HG02981 (cell line): ENCODE measurements around the gene APRT.

Experiments
- ATAC-seq: cut with Tn5 transposase; IDR thresholded peaks from one replicate; pipeline ENCODE4 v1.9.1; 2021; ENCODE audit warnings: mild to moderate bottlenecking, moderate library complexity; ENCODE audit not compliant: unreplicated experiment

The APRT gene

GRCh38 chr16:88760424-88761142 is 51.1 kb downstream of the APRT start:
- ATAC-seq = no peak

GRCh38 chr16:88759976-88760350 is 51.8 kb downstream of the APRT start:
- no peak for ATAC-seq
